H1 (cell line): Measurements from ENCODE around the gene COL21A1. TPM values are rescaled to one million over a fixed set of nuclear protein-coding genes. Genes with fewer than 3 reads are reported as not detected.

Source experiments
- CTCF ChIA-PET: fragments of 300-600 bp; sonication (Branson Sonifier 250); formaldehyde crosslinking; loops from one replicate; lab custom pipeline; 2021; ENCODE audit not compliant: partially characterized antibody; lab: Charles Lee
- POLR2A ChIA-PET: fragments of 300-600 bp; sonication (Branson Sonifier 250); formaldehyde crosslinking; loops from one replicate; lab custom pipeline; 2021; ENCODE audit warnings: inconsistent platforms; ENCODE audit not compliant: partially characterized antibody; lab: Charles Lee
- DNase-seq, 2 experiments: peaks; one replicate each; pipeline versions ENCODE4 v3.0.0 to v3.0.0-alpha.2; 2010 to 2022; ENCODE audit warnings: low spot score in 2 of 2, low read depth in 1 of 2, mixed read lengths in 1 of 2
- FAIRE-seq: peaks from 2 replicates; lab custom pipeline; 2011; peaks lifted over from hg19 to GRCh38; lab: Jason Lieb, UNC
- H2AFZ ChIP-seq: 2 replicates; pipeline ENCODE4 v1.8.1; 2012; ENCODE audit warnings: low read length, inconsistent platforms
- H2AK5ac ChIP-seq: 2 replicates; pipeline ENCODE4 v1.6.1; 2013; ENCODE audit warnings: low read depth, low read length
- H2BK120ac ChIP-seq: replicated peaks from 2 replicates; pipeline ENCODE3; 2013; ENCODE audit warnings: low read depth, low read length, inconsistent platforms
- H2BK12ac ChIP-seq: 2 replicates; pipeline ENCODE4 v1.6.1; 2013; ENCODE audit warnings: low read depth, low read length
- H2BK15ac ChIP-seq: 2 replicates; pipeline ENCODE4 v1.6.1; 2013; ENCODE audit warnings: low read length
- H2BK20ac ChIP-seq: 2 replicates; pipeline ENCODE4 v1.6.1; 2013; ENCODE audit warnings: low read length
- H2BK5ac ChIP-seq: 2 replicates; pipeline ENCODE4 v1.6.1; 2013; ENCODE audit warnings: low read depth, low read length
- H3K14ac ChIP-seq: 2 replicates; pipeline ENCODE4 v1.6.1; 2013; ENCODE audit warnings: inconsistent platforms; ENCODE audit not compliant: insufficient read length
- H3K18ac ChIP-seq: 2 replicates; pipeline ENCODE4 v1.6.1; 2013; ENCODE audit warnings: low read length; ENCODE audit errors: extremely low read depth
- H3K23ac ChIP-seq: 2 replicates; pipeline ENCODE4 v1.6.1; 2013; ENCODE audit warnings: inconsistent platforms; ENCODE audit not compliant: insufficient read length
- H3K23me2 ChIP-seq: 2 replicates; pipeline ENCODE4 v1.6.1; 2013; ENCODE audit warnings: low read depth, low read length
- H3K27ac ChIP-seq: 2 replicates; pipeline ENCODE4 v1.6.1; 2011; ENCODE audit warnings: low read depth, low read length, inconsistent platforms
- H3K27me3 ChIP-seq, 4 experiments: replicated peaks in 1 of 4; 1 replicate in 1 of 4; 2 replicates in 3 of 4; pipeline versions ENCODE4 v1.6.1 to v1.8.1; 2011 to 2013; ENCODE audit warnings: low read length in 3 of 4, mild to moderate bottlenecking in 3 of 4, inconsistent platforms in 2 of 4, mixed read lengths in 2 of 4, moderate library complexity in 1 of 4; ENCODE audit not compliant: control insufficient read depth in 3 of 4, insufficient read depth in 3 of 4; ENCODE audit errors: extremely low read depth in 1 of 4
- H3K36me3 ChIP-seq, 4 experiments: 2 replicates each; pipeline versions ENCODE4 v1.6.1 to v1.8.1; 2011 to 2013; ENCODE audit warnings: mild to moderate bottlenecking in 4 of 4, low read length in 3 of 4, moderate library complexity in 2 of 4, control low read depth in 1 of 4, inconsistent platforms in 1 of 4; ENCODE audit not compliant: insufficient read depth in 4 of 4, control insufficient read depth in 2 of 4
- H3K4ac ChIP-seq: replicated peaks from 2 replicates; pipeline ENCODE3; 2013; ENCODE audit warnings: low read length, low read depth, mixed read lengths, inconsistent platforms; ENCODE audit not compliant: insufficient read length
- H3K4me1 ChIP-seq, 4 experiments: replicated peaks in 1 of 4; 1 replicate in 1 of 4; 2 replicates in 3 of 4; pipeline versions ENCODE4 v1.6.1 to v1.8.1; 2011 to 2013; ENCODE audit warnings: low read length in 3 of 4, inconsistent platforms in 2 of 4, mixed read lengths in 1 of 4; ENCODE audit not compliant: insufficient read depth in 4 of 4, control insufficient read depth in 3 of 4
- H3K4me2 ChIP-seq, 2 experiments: 2 replicates each; pipeline versions ENCODE4 v1.6.1 to v1.8.1; 2011 to 2013; ENCODE audit warnings: low read depth in 2 of 2, low read length in 2 of 2, control low read depth in 1 of 2, inconsistent platforms in 1 of 2, mild to moderate bottlenecking in 1 of 2; ENCODE audit not compliant: insufficient read depth in 1 of 2
- H3K4me3 ChIP-seq, 4 experiments: fragments of 200-600, 300-600 bp in 1 of 4; sonication (generic), shearing (Covaris generic), sonication (Bioruptor Twin) in 1 of 4; 2 replicates each; pipeline versions ENCODE4 v1.5.1 to v1.8.1; 2011 to 2016; ENCODE audit warnings: low read length in 4 of 4, low read depth in 3 of 4, control low read depth in 2 of 4, inconsistent platforms in 2 of 4, mild to moderate bottlenecking in 2 of 4, mixed read lengths in 1 of 4, moderate library complexity in 1 of 4; ENCODE audit not compliant: insufficient read depth in 2 of 4; ENCODE audit errors: extremely low read depth in 1 of 4
- H3K56ac ChIP-seq: replicated peaks from 2 replicates; pipeline ENCODE3; 2013; ENCODE audit warnings: low read depth, mild to moderate bottlenecking, mixed read lengths, low read length, inconsistent platforms; ENCODE audit not compliant: insufficient read length
- H3K79me1 ChIP-seq: 2 replicates; pipeline ENCODE4 v1.6.1; 2013; ENCODE audit warnings: low read depth, low read length, control low read depth
- H3K79me2 ChIP-seq, 2 experiments: 2 replicates each; pipeline versions ENCODE4 v1.6.1 to v1.8.1; 2012 to 2013; ENCODE audit warnings: low read length in 2 of 2, mild to moderate bottlenecking in 2 of 2, inconsistent platforms in 1 of 2; ENCODE audit not compliant: insufficient read depth in 2 of 2, control insufficient read depth in 1 of 2
- H3K9ac ChIP-seq, 4 experiments: replicated peaks in 1 of 4; 1 replicate in 1 of 4; 2 replicates in 3 of 4; pipeline versions ENCODE4 v1.6.1 to v1.8.1; 2011 to 2013; ENCODE audit warnings: low read depth in 3 of 4, low read length in 3 of 4, control low read depth in 2 of 4, mild to moderate bottlenecking in 2 of 4, moderate library complexity in 2 of 4, inconsistent platforms in 1 of 4; ENCODE audit errors: extremely low read depth in 1 of 4
- H3K9me3 ChIP-seq, 2 experiments: 2 replicates each; pipeline versions ENCODE4 v1.6.1 to v1.8.1; 2012 to 2013; ENCODE audit warnings: mild to moderate bottlenecking in 2 of 2, moderate library complexity in 2 of 2, control low read depth in 1 of 2, inconsistent platforms in 1 of 2, low read depth in 1 of 2, low read length in 1 of 2, mixed read lengths in 1 of 2; ENCODE audit not compliant: insufficient read depth in 2 of 2
- H4K20me1 ChIP-seq, 2 experiments: replicated peaks in 1 of 2; 2 replicates each; pipeline versions ENCODE3 to v1.8.1; 2011 to 2013; ENCODE audit warnings: inconsistent platforms in 2 of 2, low read length in 2 of 2, mild to moderate bottlenecking in 1 of 2; ENCODE audit not compliant: insufficient read depth in 2 of 2, control insufficient read depth in 1 of 2
- H4K5ac ChIP-seq: 2 replicates; pipeline ENCODE4 v1.6.1; 2013; ENCODE audit warnings: low read length, low read depth, mixed read lengths, inconsistent platforms; ENCODE audit not compliant: insufficient read length
- H4K8ac ChIP-seq: 2 replicates; pipeline ENCODE4 v1.8.0; 2013; ENCODE audit warnings: mild to moderate bottlenecking, moderate library complexity, low read length, inconsistent platforms; ENCODE audit not compliant: insufficient read depth; ENCODE audit errors: extremely low read depth
- H4K91ac ChIP-seq: replicated peaks from 2 replicates; pipeline ENCODE3; 2013; ENCODE audit warnings: low read length, mixed read lengths, inconsistent platforms; ENCODE audit not compliant: insufficient read length
- NRF1 ChIP-seq: IDR thresholded peaks from 2 replicates; pipeline ENCODE4 v1.6.1; 2011; ENCODE audit warnings: mild to moderate bottlenecking, low read depth, low read length, improper control_type of control experiment
- POLR2AphosphoS5 ChIP-seq: IDR thresholded peaks from 2 replicates; pipeline ENCODE4 v1.6.1; 2011; ENCODE audit warnings: low read depth, low read length
- SIN3A ChIP-seq, 2 experiments: IDR thresholded peaks in 1 of 2; conservative IDR thresholded peaks in 1 of 2; 2 replicates each; pipeline ENCODE4 v1.6.1; 2011 to 2012; ENCODE audit warnings: low read length in 2 of 2, improper control_type of control experiment in 1 of 2, low read depth in 1 of 2, mild to moderate bottlenecking in 1 of 2
- TCF12 ChIP-seq: IDR thresholded peaks from 2 replicates; pipeline ENCODE4 v1.6.1; 2011; ENCODE audit warnings: low read depth, mild to moderate bottlenecking, low read length
- ZNF274 ChIP-seq: IDR thresholded peaks from 2 replicates; pipeline ENCODE4 v1.7.0; 2012; ENCODE audit warnings: low read length, borderline replicate concordance; ENCODE audit errors: extremely low read depth
- WGBS, 2 experiments: shearing (Covaris generic) in 1 of 2; methylation state at CpG; one replicate each; pipeline versions ENCODE4 v1.1.6 to v1.1.7; 2013 to 2015; ENCODE audit warnings: low lambda C conversion rate in 2 of 2, mixed read lengths in 2 of 2, inconsistent platforms in 1 of 2, low coverage in 1 of 2, missing lambda C conversion rate in 1 of 2; ENCODE audit not compliant: insufficient replicate concordance in 2 of 2, insufficient coverage in 1 of 2, insufficient read length in 1 of 2; ENCODE audit errors: extremely low coverage in 1 of 2, missing lambda C conversion rate in 1 of 2; 5-methylcytosine and 5-hydroxymethylcytosine counted together
- polyA plus RNA-seq, 7 experiments: library from polyadenylated mRNA; depleted of rRNA in 3 of 7; stranded (reverse) in 5 of 7; unstranded in 2 of 7; fragments of >200 nt in 5 of 7; fragments of 200-250 nt in 2 of 7; gene quantifications; 1 replicate in 5 of 7; 2 replicates in 1 of 7; 4 replicates in 1 of 7; pipeline versions ENCODE4 v1.2.1 to v1.2.3, GENCODE V29; 2011 to 2013; ENCODE audit warnings: missing spikeins in 2 of 7, mixed read lengths in 2 of 7
- total RNA-seq: library from RNA; stranded (reverse); fragmentation: NEBNext Ultra II Directional; extraction: Animal tissue kit (Norgen Biotek cat#: 25700); gene quantifications from 2 replicates; pipeline ENCODE4 v1.2.1, GENCODE V29; 2021
- TF ChIP-seq, protein P1 (sequence below): IDR thresholded peaks from 2 replicates; pipeline ENCODE4 v1.6.1; 2012; ENCODE audit warnings: inconsistent platforms

Gene COL21A1
- total and polyA plus RNA-seq, 2 of the 8 experiments (the other 6 are each of a cell fraction or from before 2014, with no cell fraction given): 1.6 to 3.4 TPM

DNA sequence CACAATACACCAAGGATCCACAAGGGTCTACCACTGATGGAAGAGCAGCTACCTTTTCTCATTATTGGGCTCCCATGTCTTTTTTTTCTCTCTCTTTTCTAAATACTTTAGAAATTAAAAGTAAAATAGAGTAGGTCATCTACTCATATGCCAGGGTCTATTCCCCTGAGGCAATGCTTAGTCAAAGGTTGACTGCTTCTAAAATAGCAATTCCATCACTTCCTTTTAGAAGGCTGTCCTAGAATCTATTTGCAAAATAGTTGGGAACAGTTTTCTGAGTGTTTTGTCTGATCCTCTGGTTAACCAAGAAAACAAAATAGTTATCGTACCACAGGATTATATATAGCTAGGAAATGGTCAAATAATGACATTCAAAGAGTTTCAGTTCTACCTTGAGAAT lies 174.1 kb downstream of the COL21A1 start:
- no peak overlapping the region for H2AFZ ChIP-seq
- no peak overlapping the region for H4K5ac ChIP-seq
- TF ChIP-seq TCF12 (no peak), POLR2AphosphoS5 (no peak), ZNF274 (no peak), NRF1 (no peak), SIN3A (conservative IDR thresholded peaks at IDR 0.05 in 1 of 2, IDR thresholded peaks at IDR 0.05 in 1 of 2; ENCODE audit: low read depth in 1 of 2, low read length in 2 of 2) (no peak)
- TF ChIP-seq, protein P1, sequence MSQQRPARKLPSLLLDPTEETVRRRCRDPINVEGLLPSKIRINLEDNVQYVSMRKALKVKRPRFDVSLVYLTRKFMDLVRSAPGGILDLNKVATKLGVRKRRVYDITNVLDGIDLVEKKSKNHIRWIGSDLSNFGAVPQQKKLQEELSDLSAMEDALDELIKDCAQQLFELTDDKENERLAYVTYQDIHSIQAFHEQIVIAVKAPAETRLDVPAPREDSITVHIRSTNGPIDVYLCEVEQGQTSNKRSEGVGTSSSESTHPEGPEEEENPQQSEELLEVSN: no peak
- H2BK5ac ChIP-seq: no peak overlapping the region
- H2BK15ac ChIP-seq: no peak overlapping the region
- H2BK120ac ChIP-seq: no peak overlapping the region
- H2AK5ac ChIP-seq: no peak overlapping the region
- no peaks in the 10 kb centered on the region for H3K36me3 ChIP-seq
- no peak overlapping the region for H3K23ac ChIP-seq
- no peak overlapping the region for H3K9ac ChIP-seq
- H4K8ac ChIP-seq: no peak overlapping the region
- DNase-seq (no peak), FAIRE-seq (no peak)
- no peak overlapping the region for H2BK12ac ChIP-seq
- no peak overlapping the region for H3K56ac ChIP-seq
- ChIA-PET POLR2A (no interaction called here), CTCF (interaction anchor here (0.6 to 1.4 kb wide), 3 partner anchors 57 to 244 kb away, joined by 3 to 4 read pairs (median 3); partner anchors contain the start of gene COL21A1)
- no peaks in the 10 kb centered on the region for H3K9me3 ChIP-seq
- no peaks in the 10 kb centered on the region for H3K23me2 ChIP-seq
- no peak overlapping the region for H3K18ac ChIP-seq
- no peak overlapping the region for H3K4me3 ChIP-seq
- H3K79me1 ChIP-seq: no peaks in the 10 kb centered on the region
- no peak overlapping the region for H3K4me2 ChIP-seq
- H2BK20ac ChIP-seq: no peak overlapping the region
- no peaks in the 10 kb centered on the region for H4K20me1 ChIP-seq
- no peak overlapping the region for H3K4ac ChIP-seq
- no peaks in the 10 kb centered on the region for H3K27me3 ChIP-seq
- no peaks in the 10 kb centered on the region for H3K4me1 ChIP-seq
- H3K79me2 ChIP-seq: no peaks in the 10 kb centered on the region
- WGBS, 2 experiments: 100% methylated on average over 1 of the region's 1 CpG; no CpG with 5 or more reads in 1 of the 2 experiments
- no peak overlapping the region for H3K14ac ChIP-seq
- H3K27ac ChIP-seq: no peak overlapping the region
- H4K91ac ChIP-seq: no peak overlapping the region
